NCI-H1930 (cell line): ENCODE results near the gene HPN.

Experiments used
- DNase-seq, 2 experiments: peaks; one replicate each; lab custom pipeline; 2025; lab: John Stamatoyannopoulos, UW

The HPN gene

GRCh38 chr19:35105411-35106290, 64.1 kb downstream of the HPN start:
- no peak for DNase-seq

GRCh38 chr19:35106291-35106583, 64.7 kb downstream of the HPN start:
- DNase-seq = no peak

- no peak for DNase-seq
These were observed 65.5 kb downstream of the HPN start for GRCh38 chr19:35106898-35107541.

DNA sequence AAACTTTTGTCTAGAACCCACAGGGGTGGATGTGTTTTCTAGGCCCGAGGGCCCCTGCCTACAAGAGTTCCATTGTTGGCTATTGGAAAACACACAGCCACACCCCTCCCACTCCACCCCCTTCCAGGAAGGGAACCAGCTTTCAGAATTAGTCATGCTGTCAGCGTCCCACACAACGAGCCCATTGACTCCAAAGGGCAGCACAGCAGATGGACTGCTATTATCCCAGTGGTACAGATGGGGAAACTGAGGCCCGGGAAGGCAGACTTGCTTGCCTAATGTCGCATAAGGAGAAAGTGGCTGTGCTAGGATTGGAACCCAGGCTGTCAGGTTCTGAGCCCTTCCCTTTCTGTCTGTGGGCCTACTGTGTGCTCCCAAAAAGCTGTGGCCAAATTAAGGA, 66.0 kb downstream of the HPN start:
- DNase-seq = no peak

GRCh38 chr19:35108730-35109129, 67.2 kb downstream of the HPN start:
- no peak for DNase-seq

DNA sequence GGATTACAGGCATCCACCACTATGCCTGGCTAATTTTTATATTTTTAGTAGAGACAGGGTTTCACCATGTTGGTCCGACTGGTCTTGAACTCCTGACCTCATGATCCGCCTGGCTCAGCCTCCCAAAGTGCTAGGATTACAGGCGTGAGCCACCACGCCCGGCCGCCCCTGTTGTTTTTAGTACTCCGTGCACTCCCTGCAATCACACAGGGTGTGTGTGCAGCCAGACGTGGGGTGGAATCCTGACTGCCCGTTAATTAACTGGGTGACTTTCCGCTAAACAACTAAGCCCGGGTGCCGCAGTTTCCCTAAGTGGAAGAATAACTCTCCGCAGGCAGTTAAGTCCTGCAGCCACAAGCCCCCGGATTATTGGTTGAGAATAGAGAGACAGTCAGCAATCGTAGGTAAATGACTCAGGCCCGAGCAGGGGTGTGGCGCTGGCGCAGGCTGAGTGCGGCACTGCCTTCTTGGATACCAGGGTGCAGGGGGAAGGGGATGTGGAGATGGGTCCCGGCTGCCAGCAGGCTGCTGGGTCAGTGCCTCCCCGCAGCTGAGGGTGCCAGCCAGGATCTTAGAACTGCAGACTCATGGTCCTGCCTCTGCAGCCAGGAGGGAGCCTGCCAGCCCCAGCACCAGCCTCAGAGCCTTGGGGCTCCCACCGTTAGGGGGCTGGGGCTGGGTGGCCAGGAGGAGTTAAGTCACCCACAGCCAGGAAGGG, 68.0 kb downstream of the HPN start:
- DNase-seq = no peak

DNA sequence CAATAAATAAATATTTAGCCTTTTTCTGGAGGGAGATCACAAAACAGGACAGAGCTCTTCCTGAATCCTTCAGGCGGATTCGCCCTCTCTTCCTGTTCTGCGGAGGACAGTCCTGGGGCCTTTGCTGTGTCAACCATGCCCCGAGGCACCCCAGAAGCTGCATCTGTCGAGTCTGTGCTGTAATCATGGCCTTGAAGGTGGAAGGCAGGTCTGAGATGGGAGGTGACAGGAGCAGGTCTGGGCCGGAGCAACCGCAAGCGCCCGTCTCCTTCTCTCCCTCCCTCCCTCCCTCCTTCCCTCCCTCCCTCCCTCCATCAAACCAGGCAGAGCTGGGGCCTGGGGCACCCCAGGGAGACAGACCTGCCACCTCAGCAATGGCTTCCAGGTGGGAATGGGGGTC, 69.5 kb downstream of the HPN start:
- DNase-seq = no peak

DNA sequence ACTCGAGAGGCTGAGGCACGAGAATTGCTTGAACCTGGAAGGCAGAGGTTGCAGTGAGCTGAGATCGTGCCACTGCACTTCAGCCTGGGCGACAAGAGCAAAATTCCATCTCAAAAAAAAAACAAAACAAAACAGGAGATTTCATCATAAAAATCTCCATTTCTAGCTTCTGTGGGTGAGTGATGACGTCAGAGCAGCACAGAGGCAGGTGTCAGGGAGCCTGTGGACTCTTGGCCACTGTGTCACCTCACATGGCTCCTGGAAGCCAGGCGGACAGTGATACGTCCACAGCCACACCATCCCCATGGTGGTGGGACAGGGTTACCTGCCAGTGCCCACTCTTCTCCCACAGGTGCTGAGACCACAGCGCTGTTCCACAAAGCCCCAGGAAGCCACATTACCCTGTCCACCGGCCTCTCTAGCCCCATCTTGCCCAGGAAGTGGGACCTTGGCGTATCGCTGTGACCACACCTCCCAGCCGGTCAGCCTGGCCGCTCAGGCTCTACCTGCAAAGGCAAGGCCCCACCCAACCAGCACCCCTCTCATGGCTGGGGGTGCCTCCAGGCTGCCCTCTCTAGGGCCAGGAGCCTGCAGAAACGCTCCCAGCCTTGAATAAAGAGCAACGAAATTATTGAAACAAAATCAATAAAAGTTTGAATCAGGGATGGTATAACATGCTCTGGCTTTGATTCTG, 71.6 kb downstream of the HPN start:
- no peak for DNase-seq

DNA sequence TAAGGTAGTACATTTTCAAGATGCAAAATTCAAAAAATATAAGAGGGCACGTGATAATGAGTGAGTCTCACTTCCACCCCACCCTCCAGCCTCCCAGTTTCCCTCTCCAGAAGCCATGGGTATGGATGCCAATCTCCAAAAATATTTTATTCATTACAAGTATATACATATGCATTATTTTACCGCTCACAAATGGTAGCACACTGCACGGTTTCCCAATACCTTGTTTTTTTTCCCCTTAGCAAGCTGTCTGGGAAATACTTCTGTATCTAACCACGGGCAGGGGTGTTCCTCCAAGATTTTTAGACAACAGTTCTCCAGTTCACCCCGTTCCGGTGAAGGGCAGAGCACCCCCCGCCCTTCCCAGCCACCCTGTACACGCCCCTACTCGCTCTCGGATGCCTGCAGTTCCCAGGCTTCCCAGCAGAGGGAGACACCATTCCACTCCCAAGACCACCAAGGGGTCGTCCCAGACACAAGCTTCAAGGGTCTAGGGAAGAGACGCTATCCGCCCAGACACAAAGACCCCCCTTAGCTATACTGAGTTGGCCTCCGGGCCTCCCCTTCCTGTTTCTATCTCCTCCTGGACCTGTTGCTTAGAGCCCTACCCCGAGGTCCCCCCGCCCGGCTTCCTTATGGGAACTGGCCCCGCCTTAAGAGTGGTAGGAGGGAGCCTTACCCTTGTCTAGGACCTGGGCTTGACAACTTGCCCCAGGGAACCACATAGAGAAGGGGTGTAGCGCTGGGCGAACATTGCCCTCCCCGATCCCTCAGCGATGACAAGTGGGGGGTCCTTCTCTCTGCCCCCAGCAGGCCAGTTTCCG, 73.0 kb downstream of the HPN start:
- peak in 1 of 2 experiments; percentile 65 for DNase-seq

DNA sequence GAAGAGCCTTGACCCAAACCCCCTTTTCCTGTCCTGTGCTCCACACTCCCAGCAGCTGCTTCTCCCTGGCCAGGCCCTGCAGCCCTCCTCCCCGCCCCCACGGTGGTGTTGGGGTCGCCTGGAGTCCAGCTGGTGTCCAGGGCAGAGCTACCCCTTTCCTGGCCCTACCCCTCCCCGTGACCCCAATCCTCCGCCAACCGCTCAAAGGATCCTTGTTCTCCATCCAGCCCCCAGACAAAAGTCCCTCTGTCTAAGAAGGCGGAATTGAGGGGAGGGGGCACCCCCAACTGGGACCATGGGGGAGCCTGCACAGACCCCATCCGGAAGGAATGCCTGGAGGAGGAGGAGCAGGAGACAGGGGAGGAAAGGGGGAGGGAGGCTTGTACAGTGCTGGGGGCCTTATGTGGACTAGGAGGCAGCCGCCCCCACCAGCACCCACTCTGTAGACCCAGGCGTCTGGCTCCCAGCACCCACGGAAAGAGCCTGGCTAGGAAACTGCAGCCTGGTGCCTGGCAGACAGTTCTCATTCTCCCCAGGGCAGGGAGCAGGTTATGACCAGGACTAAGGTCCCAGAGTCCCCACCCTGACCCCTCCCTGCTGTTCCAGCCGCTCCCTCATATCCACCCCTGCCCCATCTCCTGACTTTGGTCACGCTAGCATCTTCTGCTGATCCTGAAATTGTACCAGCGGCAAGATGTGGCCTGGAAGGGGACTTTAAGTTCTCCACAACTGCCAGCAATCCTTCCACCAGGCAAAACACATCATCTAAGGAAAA, 73.8 kb downstream of the HPN start, which contains the start of gene FXYD3:
Gene FXYD3 (plus strand): TSS at position 647 of the 775 bp plus-strand sequence. CDS start 3,554 bp downstream, outside the sequence.
- DNase-seq = no peak
